Medulla oblongata (tissue), 1 donor: ENCODE data around the gene GHR.

ENCODE experiments used
- DNase-seq: peaks from one replicate; pipeline ENCODE4 v3.0.0-alpha.2; 2015; ENCODE audit errors: extremely low spot score

The GHR gene

GRCh38 chr5:42604171-42604711 is 181.0 kb downstream of the GHR start:
- no peak for DNase-seq

- no peak for DNase-seq
Observed at GRCh38 chr5:42605490-42605889, 182.3 kb downstream of the GHR start.

GRCh38 chr5:42606464-42606869 is 183.2 kb downstream of the GHR start:
- no peak for DNase-seq

- DNase-seq = no peak
Observed at GRCh38 chr5:42611437-42611836, 188.2 kb downstream of the GHR start.

- no peak for DNase-seq
Observed at GRCh38 chr5:42612750-42613366, 189.6 kb downstream of the GHR start.

GRCh38 chr5:42614509-42614908 is 191.3 kb downstream of the GHR start:
- no peak for DNase-seq

GRCh38 chr5:42620579-42621216 is 197.5 kb downstream of the GHR start:
- no peak for DNase-seq

GRCh38 chr5:42621242-42621641 is 198.0 kb downstream of the GHR start:
- DNase-seq = no peak

- no peak for DNase-seq
Observed at GRCh38 chr5:42621662-42622061, 198.4 kb downstream of the GHR start.

GRCh38 chr5:42624912-42625311 is 201.7 kb downstream of the GHR start:
- DNase-seq = no peak

GRCh38 chr5:42626462-42626861 is 203.2 kb downstream of the GHR start:
- DNase-seq = no peak

GRCh38 chr5:42628821-42629220 is 205.6 kb downstream of the GHR start:
- DNase-seq = no peak

GRCh38 chr5:42629284-42629683 is 206.0 kb downstream of the GHR start:
- no peak for DNase-seq

GRCh38 chr5:42631241-42631640 is 208.0 kb downstream of the GHR start:
- DNase-seq = no peak

- DNase-seq = no peak
Observed at GRCh38 chr5:42632354-42632900, 209.2 kb downstream of the GHR start.

GRCh38 chr5:42634575-42634974 is 211.3 kb downstream of the GHR start:
- no peak for DNase-seq

- DNase-seq = no peak
Observed at GRCh38 chr5:42636425-42636824, 213.2 kb downstream of the GHR start.

GRCh38 chr5:42636946-42637345 is 213.7 kb downstream of the GHR start:
- no peak for DNase-seq

GRCh38 chr5:42638972-42639371 is 215.7 kb downstream of the GHR start:
- no peak for DNase-seq

- no peak for DNase-seq
Observed at GRCh38 chr5:42640835-42641234, 217.6 kb downstream of the GHR start.

GRCh38 chr5:42641336-42642005 is 218.2 kb downstream of the GHR start:
- DNase-seq = no peak

- no peak for DNase-seq
Observed at GRCh38 chr5:42642006-42642405, 218.8 kb downstream of the GHR start.

GRCh38 chr5:42643360-42643759 is 220.1 kb downstream of the GHR start:
- DNase-seq = no peak
